Lower leg skin (tissue), 4 donors: ENCODE measurements around the gene EGLN1. TPM values are rescaled to one million over a fixed set of nuclear protein-coding genes. Genes with fewer than 3 reads are reported as not detected.
"Not testable (repeated sequence)": the region's sequence is repeated elsewhere in the genome, so short reads cannot be mapped to it uniquely, and the experiment has no call there.

Experiments used
- DNase-seq, 2 donors: peaks; one replicate each; pipeline ENCODE4 v3.0.0-alpha.2; 2019; ENCODE audit warnings: low spot score in 2 of 2
- H3K4me3 ChIP-seq: fragments of 200-600 bp; sonication (generic); 2 replicates; pipeline ENCODE4 v1.5.1; 2017; ENCODE audit warnings: mild to moderate bottlenecking, low read depth; ENCODE audit not compliant: poor library complexity, severe bottlenecking
- POLR2A ChIP-seq, 2 donors: fragments of 450-650 bp; IDR thresholded peaks; one replicate each; pipeline ENCODE4 v1.6.1; 2016 to 2017; ENCODE audit warnings: antibody characterized with exemption in 2 of 2, mild to moderate bottlenecking in 1 of 2, moderate library complexity in 1 of 2
- WGBS, 2 donors: methylation state at CpG; one replicate each; pipeline ENCODE4 v1.1.5; 2018; 5-methylcytosine and 5-hydroxymethylcytosine counted together
- intact Hi-C: fragments of 100-400 bp; cut with DNase I; formaldehyde crosslinking; loops from one replicate; pipeline ENCODE4 v1.15.0; 2023; ENCODE audit warnings: low total_unique reads
- total RNA-seq, 4 donors: library from RNA; depleted of rRNA; stranded (reverse); fragments of >200 nt; gene quantifications; one replicate each; pipeline ENCODE4 v1.1.0, GENCODE V29; 2016
- TF ChIP-seq, protein P1 (sequence below), 3 donors: fragments of 450-650 bp; IDR thresholded peaks; one replicate each; pipeline ENCODE4 v1.5.1; 2016; ENCODE audit warnings: antibody characterized with exemption in 3 of 3, mild to moderate bottlenecking in 3 of 3, moderate library complexity in 2 of 3

Gene EGLN1
- total RNA-seq, 4 donors from 2014 or later: 53.3 to 75.0 (median 54.2) TPM

DNA sequence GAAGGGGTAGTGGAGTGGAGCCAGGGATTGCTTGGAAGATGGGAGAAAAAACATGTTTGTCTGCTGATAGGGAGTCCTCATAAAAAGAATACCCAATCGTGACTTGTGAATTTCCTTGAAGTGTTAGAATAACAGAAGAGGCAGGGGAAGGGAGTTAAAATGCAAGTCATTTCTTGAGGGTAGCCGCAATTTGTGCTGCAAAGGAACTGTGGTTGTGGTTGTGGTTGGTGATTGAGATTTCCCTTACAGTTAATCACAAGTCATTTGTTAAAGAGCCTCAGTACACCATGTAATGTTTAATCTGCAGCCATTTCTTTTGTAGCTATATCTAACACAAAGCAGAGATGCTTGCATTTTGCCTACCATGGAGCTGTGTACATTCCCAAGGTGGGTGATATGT, 38.5 kb upstream of the EGLN1 start:
- DNase-seq: peak in 1 of 2 donors; percentile 16
- TF ChIP-seq, protein P1, sequence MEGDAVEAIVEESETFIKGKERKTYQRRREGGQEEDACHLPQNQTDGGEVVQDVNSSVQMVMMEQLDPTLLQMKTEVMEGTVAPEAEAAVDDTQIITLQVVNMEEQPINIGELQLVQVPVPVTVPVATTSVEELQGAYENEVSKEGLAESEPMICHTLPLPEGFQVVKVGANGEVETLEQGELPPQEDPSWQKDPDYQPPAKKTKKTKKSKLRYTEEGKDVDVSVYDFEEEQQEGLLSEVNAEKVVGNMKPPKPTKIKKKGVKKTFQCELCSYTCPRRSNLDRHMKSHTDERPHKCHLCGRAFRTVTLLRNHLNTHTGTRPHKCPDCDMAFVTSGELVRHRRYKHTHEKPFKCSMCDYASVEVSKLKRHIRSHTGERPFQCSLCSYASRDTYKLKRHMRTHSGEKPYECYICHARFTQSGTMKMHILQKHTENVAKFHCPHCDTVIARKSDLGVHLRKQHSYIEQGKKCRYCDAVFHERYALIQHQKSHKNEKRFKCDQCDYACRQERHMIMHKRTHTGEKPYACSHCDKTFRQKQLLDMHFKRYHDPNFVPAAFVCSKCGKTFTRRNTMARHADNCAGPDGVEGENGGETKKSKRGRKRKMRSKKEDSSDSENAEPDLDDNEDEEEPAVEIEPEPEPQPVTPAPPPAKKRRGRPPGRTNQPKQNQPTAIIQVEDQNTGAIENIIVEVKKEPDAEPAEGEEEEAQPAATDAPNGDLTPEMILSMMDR (IDR thresholded peaks at IDR 0.05): no peak
- no peak for TF ChIP-seq POLR2A (IDR thresholded peaks at IDR 0.05)
- intact Hi-C loops: no loop called here
- 53 to 63% methylated on average over 2 of the region's 2 CpGs for WGBS, 2 donors
- no peak overlapping the region for H3K4me3 ChIP-seq

DNA sequence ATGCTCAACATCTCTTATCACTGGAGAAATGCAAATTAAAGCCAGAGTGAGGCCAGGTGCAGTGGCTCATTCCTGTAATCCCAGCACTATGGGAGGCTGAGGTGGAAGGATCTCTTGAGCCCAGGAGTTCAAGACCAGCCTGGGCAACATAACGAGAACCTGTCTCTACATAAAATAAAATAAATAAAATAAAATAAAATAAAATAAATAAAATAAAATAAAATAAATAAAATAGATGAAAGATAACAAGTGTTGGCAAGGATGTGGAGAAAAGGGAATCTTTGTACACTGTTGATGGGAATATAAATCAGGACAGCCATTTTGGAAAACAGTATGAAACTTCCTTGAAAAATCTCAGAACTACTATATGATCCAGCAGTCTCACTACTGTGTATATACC, 37.4 kb upstream of the EGLN1 start:
- intact Hi-C loops, DNase-seq, H3K4me3 ChIP-seq: not testable (repeated sequence)
- WGBS, 2 donors: 92 to 100% methylated on average over 1 of the region's 1 CpG

DNA sequence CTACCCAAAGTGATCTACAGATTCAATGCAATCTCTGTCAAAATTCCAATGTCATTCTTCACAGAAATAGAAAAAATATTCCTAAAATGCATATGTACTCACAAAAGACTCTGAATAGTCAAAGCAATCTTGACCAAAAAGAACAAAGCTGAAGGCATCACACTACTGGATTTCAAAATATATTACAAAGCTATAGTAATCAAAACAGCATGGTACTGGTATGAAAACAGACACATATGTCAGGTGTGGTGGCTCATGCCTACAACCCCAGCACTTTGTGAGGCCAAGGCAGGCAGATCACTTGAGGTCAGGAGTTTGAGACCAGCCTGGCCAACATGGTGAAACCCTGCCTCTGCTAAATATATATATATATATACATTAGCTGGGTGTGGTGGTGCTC, 35.9 kb upstream of the EGLN1 start:
- DNase-seq, intact Hi-C loops, H3K4me3 ChIP-seq: not testable (repeated sequence)

DNA sequence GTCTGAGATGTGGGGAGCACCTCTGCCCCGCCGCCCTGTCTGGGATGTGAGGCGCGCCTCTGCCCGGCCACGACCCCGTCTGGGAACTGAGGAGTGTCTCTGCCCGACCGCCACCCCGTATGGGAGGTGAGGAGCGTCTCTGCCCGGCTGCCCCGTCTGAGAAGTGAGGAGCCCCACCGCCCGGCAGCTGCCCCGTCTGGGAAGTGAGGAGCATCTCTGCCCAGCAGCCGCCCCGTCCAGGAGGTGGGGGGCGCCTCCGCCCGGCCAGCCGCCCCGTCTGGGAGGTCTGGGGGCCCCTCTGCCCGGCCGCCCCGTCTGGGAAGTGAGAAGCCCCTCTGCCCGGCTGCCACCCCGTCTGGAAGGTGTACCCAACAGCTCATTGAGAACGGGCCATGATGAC, 32.0 kb upstream of the EGLN1 start:
- 91 to 95% methylated on average over 19 to 26 of the region's 29 CpGs for WGBS, 2 donors
- DNase-seq, H3K4me3 ChIP-seq, intact Hi-C loops: not testable (repeated sequence)

DNA sequence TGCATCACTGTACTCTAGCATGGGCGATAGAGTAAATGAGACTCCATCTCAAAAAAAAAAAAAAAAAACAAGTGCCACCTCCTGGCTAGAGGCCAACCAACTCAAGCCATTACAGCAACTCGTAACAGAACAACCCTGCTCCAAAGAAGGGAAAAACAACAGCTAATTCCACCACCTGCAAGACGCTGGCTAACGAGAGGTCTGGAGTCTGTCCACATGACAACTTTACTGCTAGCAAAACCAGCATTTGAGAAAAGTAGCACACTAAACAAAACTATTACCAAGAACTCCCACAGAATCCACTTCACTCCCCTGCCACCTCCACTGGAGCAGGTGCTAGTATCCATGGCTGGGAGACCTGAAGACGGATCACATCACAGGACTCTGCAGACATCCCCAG, 24.1 kb upstream of the EGLN1 start:
- 61 to 77% methylated on average over 5 of the region's 5 CpGs for WGBS, 2 donors
- TF ChIP-seq POLR2A (IDR thresholded peaks at IDR 0.05): no peak
- TF ChIP-seq, protein P1 (IDR thresholded peaks at IDR 0.05): no peak
- intact Hi-C loops: no loop called here
- H3K4me3 ChIP-seq: no peak overlapping the region
- no peak for DNase-seq

DNA sequence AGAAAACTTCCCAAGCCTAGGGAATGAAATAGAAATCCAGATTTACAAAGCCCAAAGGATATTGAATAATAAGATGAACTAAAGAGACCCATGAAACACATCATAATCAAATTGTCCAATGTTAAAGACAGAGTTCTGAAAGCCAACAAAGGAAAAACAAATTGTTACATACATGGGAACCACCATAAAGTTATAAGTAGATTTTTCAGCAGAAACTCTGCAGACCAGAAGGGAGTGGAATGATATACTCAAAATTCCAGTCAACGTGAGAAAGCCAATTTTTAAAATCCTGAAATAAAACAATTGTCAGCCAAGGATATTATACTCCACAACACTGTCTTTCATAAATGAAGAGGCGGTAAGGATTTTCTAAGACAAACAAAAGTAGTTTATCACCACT, 22.0 kb upstream of the EGLN1 start:
- no peak overlapping the region for H3K4me3 ChIP-seq
- TF ChIP-seq, protein P1 (IDR thresholded peaks at IDR 0.05): no peak
- no peak for TF ChIP-seq POLR2A (IDR thresholded peaks at IDR 0.05)
- DNase-seq: no peak
- 48 to 71% methylated on average over 2 of the region's 2 CpGs for WGBS, 2 donors
- intact Hi-C loops: no loop called here

DNA sequence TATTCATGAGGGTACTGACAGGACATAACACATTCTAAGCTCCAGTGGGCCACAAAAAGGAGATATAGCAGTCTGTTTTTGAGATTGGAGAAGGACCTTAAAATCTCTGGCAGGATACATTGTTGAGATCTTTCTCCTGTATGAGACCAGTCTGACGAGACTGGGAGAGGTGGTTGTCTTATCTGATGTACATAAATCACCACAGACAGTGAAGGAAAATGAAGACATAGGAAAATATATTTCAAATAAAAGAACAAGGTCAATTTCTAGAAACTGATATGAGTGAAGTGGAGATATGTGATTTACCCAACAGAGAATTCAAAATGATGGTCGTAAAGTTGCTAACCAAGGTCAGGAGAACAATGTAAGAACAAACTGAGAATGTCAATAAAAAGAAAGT, 21.3 kb upstream of the EGLN1 start:
- DNase-seq: no peak
- no peak overlapping the region for H3K4me3 ChIP-seq
- TF ChIP-seq POLR2A (IDR thresholded peaks at IDR 0.05): no peak
- TF ChIP-seq, protein P1 (IDR thresholded peaks at IDR 0.05): no peak
- intact Hi-C loops: no loop called here
- WGBS, 2 donors: 55 to 68% methylated on average over 2 of the region's 2 CpGs

DNA sequence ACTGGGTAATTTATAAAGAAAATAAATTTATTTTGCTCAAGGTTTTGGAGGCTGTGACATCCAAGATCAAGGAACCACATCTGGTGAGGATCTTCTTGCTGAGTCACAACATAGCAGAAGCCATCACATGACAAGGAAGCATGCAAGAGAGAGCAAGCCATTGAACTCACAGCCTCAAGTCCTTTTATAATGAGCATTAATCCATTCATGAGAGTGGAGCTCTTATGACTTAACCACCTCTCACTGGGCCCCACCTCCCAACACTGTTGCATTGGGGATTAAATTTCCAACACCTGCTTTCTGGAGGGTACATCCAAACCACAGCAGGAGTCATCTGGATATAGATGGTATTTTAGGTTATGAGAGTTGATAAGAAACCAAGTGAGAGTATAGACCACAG, 20.6 kb upstream of the EGLN1 start:
- no peak overlapping the region for H3K4me3 ChIP-seq
- DNase-seq: no peak
- intact Hi-C loops: no loop called here
- TF ChIP-seq, protein P1 (IDR thresholded peaks at IDR 0.05): no peak
- no peak for TF ChIP-seq POLR2A (IDR thresholded peaks at IDR 0.05)
